ENCODE measurements around the gene RTKN2.

RTKN2 gene

DNA sequence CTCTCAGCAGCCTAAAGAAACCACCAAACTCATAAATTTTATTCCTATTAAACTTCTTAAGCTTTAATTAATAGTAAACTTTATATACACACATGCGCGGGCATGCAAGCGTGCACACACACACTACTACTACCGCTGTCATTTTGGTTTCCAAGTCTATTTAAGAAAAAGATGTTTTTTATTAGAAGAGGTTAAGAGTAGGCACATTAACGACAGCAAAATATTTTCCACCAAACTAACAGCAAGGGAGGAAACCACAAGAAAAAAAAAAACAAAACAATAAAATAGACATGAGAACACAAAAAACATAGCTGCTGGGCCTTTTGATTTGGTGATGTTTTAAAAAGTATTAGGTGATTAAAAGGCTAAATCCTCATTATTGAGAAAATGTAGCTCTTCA lies 28.6 kb downstream of the RTKN2 start:
- peaks cover 49% of the 10 kb centered on the region for H3K4me1 ChIP-seq (ENCODE audit: control insufficient read depth, low read length)
- H3K9me2 ChIP-seq (replicated peaks; ENCODE audit: control insufficient read depth, low read length) = no peaks in the 10 kb centered on the region
- H3K27ac ChIP-seq (ENCODE audit: low read depth, low read length) = peak overlapping the region; percentile 5; the same call in 1 of the 2 replicates
- H3K79me2 ChIP-seq (ENCODE audit: control insufficient read depth, low read length) = peaks cover 6% of the 10 kb centered on the region; the same call in 1 of the 2 replicates
- H3K27me3 ChIP-seq (ENCODE audit: control insufficient read depth, low read length) = no peaks in the 10 kb centered on the region
- H3K36me3 ChIP-seq (ENCODE audit: control insufficient read depth, low read length) = peaks cover 9% of the 10 kb centered on the region
- H3K4me3 ChIP-seq (ENCODE audit: low read length) = no peak overlapping the region
- H4K20me1 ChIP-seq (ENCODE audit: control insufficient read depth, insufficient read depth, low read depth, low read length) = no peaks in the 10 kb centered on the region
- H3F3A ChIP-seq (ENCODE audit: control insufficient read depth, insufficient read depth) = peaks cover 10% of the 10 kb centered on the region
- H3K4me2 ChIP-seq (ENCODE audit: low read length) = peak overlapping the region; percentile 28
- TF ChIP-seq, protein P1, sequence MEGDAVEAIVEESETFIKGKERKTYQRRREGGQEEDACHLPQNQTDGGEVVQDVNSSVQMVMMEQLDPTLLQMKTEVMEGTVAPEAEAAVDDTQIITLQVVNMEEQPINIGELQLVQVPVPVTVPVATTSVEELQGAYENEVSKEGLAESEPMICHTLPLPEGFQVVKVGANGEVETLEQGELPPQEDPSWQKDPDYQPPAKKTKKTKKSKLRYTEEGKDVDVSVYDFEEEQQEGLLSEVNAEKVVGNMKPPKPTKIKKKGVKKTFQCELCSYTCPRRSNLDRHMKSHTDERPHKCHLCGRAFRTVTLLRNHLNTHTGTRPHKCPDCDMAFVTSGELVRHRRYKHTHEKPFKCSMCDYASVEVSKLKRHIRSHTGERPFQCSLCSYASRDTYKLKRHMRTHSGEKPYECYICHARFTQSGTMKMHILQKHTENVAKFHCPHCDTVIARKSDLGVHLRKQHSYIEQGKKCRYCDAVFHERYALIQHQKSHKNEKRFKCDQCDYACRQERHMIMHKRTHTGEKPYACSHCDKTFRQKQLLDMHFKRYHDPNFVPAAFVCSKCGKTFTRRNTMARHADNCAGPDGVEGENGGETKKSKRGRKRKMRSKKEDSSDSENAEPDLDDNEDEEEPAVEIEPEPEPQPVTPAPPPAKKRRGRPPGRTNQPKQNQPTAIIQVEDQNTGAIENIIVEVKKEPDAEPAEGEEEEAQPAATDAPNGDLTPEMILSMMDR (IDR thresholded peaks at IDR 0.05; ENCODE audit: low read depth, low read length, poor library complexity, severe bottlenecking) = no peak
- no peak for TF ChIP-seq EZH2phosphoT487 (IDR thresholded peaks at IDR 0.05; ENCODE audit: borderline replicate concordance, low read length)
- no peaks in the 10 kb centered on the region for H3K9me3 ChIP-seq (ENCODE audit: control insufficient read depth, insufficient read depth, low read length)

DNA sequence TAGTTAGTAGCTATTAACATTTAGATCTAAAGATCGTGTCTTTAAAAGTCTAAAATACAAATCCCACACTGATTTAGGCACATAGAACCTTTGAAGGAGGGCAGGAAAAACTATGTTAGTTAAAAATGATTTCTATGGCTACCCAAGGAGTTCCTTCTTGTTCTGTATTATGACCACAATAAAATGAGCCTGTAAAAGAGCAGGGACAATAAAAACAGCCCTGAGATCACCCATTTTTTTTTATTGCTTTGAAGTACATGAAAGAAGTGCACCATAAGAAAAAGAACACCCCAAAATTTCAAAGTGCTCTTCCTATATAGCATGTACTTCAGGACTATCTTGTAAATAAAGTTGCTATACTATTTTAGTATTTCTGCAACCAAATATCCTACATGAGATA lies 29.8 kb downstream of the RTKN2 start:
- peaks cover 9% of the 10 kb centered on the region for H3F3A ChIP-seq (ENCODE audit: control insufficient read depth, insufficient read depth)
- peaks cover 9% of the 10 kb centered on the region for H3K36me3 ChIP-seq (ENCODE audit: control insufficient read depth, low read length)
- peaks cover 6% of the 10 kb centered on the region; the same call in 1 of the 2 replicates for H3K79me2 ChIP-seq (ENCODE audit: control insufficient read depth, low read length)
- TF ChIP-seq, protein P1 (IDR thresholded peaks at IDR 0.05; ENCODE audit: low read depth, low read length, poor library complexity, severe bottlenecking) = no peak
- no peak for TF ChIP-seq EZH2phosphoT487 (IDR thresholded peaks at IDR 0.05; ENCODE audit: borderline replicate concordance, low read length)
- no peaks in the 10 kb centered on the region for H3K9me2 ChIP-seq (replicated peaks; ENCODE audit: control insufficient read depth, low read length)
- no peaks in the 10 kb centered on the region for H3K9me3 ChIP-seq (ENCODE audit: control insufficient read depth, insufficient read depth, low read length)
- H3K4me3 ChIP-seq (ENCODE audit: low read length) = no peak overlapping the region
- H3K4me1 ChIP-seq (ENCODE audit: control insufficient read depth, low read length) = peaks cover 38% of the 10 kb centered on the region
- H3K27me3 ChIP-seq (ENCODE audit: control insufficient read depth, low read length) = no peaks in the 10 kb centered on the region
- no peaks in the 10 kb centered on the region for H4K20me1 ChIP-seq (ENCODE audit: control insufficient read depth, insufficient read depth, low read depth, low read length)
- H3K27ac ChIP-seq (ENCODE audit: low read depth, low read length) = no peak overlapping the region
- H3K4me2 ChIP-seq (ENCODE audit: low read length) = no peak overlapping the region

DNA sequence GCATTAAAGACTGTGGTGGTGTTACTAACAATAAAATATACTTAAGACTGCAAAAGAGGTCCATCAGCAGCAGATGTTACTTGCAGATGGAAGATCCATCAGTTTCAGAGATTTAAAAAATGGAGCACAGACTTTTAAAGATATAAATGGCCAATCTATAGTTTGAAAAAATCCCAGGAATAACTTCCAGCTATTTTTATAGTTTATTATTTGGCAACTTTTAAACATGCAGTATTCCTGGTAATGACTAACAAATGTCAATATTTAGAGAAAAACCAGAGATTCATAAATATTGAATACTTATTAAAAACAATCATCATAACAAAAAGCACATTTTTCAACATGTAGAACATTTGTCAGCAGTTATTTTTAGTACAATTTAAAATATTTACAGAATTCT lies 30.7 kb downstream of the RTKN2 start:
- H3K27ac ChIP-seq (ENCODE audit: low read depth, low read length) = no peak overlapping the region
- no peak overlapping the region for H3K4me2 ChIP-seq (ENCODE audit: low read length)
- 0 out of 2 replicates have a peak, but pooled peaks cover 2% of the 10 kb centered on the region for H3K79me2 ChIP-seq (ENCODE audit: control insufficient read depth, low read length)
- H3K4me1 ChIP-seq (ENCODE audit: control insufficient read depth, low read length) = peaks cover 29% of the 10 kb centered on the region
- H3K36me3 ChIP-seq (ENCODE audit: control insufficient read depth, low read length) = peaks cover 9% of the 10 kb centered on the region
- no peaks in the 10 kb centered on the region for H3K27me3 ChIP-seq (ENCODE audit: control insufficient read depth, low read length)
- TF ChIP-seq EZH2phosphoT487 (IDR thresholded peaks at IDR 0.05; ENCODE audit: borderline replicate concordance, low read length) = no peak
- H4K20me1 ChIP-seq (ENCODE audit: control insufficient read depth, insufficient read depth, low read depth, low read length) = no peaks in the 10 kb centered on the region
- H3F3A ChIP-seq (ENCODE audit: control insufficient read depth, insufficient read depth) = peaks cover 3% of the 10 kb centered on the region; the same call in 1 of the 2 replicates
- no peak overlapping the region for H3K4me3 ChIP-seq (ENCODE audit: low read length)
- H3K9me3 ChIP-seq (ENCODE audit: control insufficient read depth, insufficient read depth, low read length) = no peaks in the 10 kb centered on the region
- no peaks in the 10 kb centered on the region for H3K9me2 ChIP-seq (replicated peaks; ENCODE audit: control insufficient read depth, low read length)

DNA sequence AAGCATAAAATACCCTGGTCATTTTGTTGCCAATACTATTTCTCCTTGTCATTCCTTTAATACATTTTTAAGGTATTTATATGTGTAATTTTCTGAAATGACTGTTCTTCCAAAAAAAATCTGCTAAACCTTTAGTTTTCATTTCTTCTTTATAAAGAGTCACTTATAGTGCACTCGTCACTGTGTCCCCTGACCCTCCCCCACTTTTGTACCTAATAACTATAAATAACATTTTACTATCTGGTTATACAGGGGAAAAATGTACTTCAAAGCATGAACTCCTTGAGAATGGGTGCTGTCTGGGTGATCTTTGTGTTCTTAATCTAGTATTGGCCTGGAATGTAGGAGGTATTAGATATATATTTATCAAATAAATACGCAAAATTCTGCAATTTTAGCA lies 31.1 kb downstream of the RTKN2 start:
- no peaks in the 10 kb centered on the region for H3K9me2 ChIP-seq (replicated peaks; ENCODE audit: control insufficient read depth, low read length)
- H3K79me2 ChIP-seq (ENCODE audit: control insufficient read depth, low read length) = 0 out of 2 replicates have a peak, but pooled peaks cover under 1% of the 10 kb centered on the region
- TF ChIP-seq, protein P1 (IDR thresholded peaks at IDR 0.05; ENCODE audit: low read depth, low read length, poor library complexity, severe bottlenecking) = no peak
- TF ChIP-seq EZH2phosphoT487 (IDR thresholded peaks at IDR 0.05; ENCODE audit: borderline replicate concordance, low read length) = no peak
- H4K20me1 ChIP-seq (ENCODE audit: control insufficient read depth, insufficient read depth, low read depth, low read length) = no peaks in the 10 kb centered on the region
- no peaks in the 10 kb centered on the region for H3K27me3 ChIP-seq (ENCODE audit: control insufficient read depth, low read length)
- H3K27ac ChIP-seq (ENCODE audit: low read depth, low read length) = no peak overlapping the region
- no peak overlapping the region for H3K4me3 ChIP-seq (ENCODE audit: low read length)
- H3F3A ChIP-seq (ENCODE audit: control insufficient read depth, insufficient read depth) = peaks cover 3% of the 10 kb centered on the region; the same call in 1 of the 2 replicates
- peaks cover 25% of the 10 kb centered on the region for H3K4me1 ChIP-seq (ENCODE audit: control insufficient read depth, low read length)
- H3K9me3 ChIP-seq (ENCODE audit: control insufficient read depth, insufficient read depth, low read length) = no peaks in the 10 kb centered on the region
- H3K36me3 ChIP-seq (ENCODE audit: control insufficient read depth, low read length) = peaks cover 9% of the 10 kb centered on the region
- H3K4me2 ChIP-seq (ENCODE audit: low read length) = no peak overlapping the region
